Liver (tissue), 3 donors: Measurements from ENCODE around the gene SREBF2.

ENCODE experiments used
- ATF3 ChIP-seq: IDR thresholded peaks from 2 replicates; pipeline ENCODE4 v1.6.1; 2016; ENCODE audit warnings: antibody characterized with exemption
- CTCF ChIP-seq: fragments of 150-350 bp; IDR thresholded peaks from 2 replicates; pipeline ENCODE4 v1.5.1; 2017; ENCODE audit warnings: improper control_type of control experiment, low read depth, low read length; ENCODE audit not compliant: missing input control
- RAD21 ChIP-seq, 2 donors: IDR thresholded peaks; 2 replicates each; pipeline ENCODE4 v1.6.1; 2016; ENCODE audit warnings: antibody characterized with exemption in 2 of 2, mild to moderate bottlenecking in 2 of 2
- REST ChIP-seq: IDR thresholded peaks from 2 replicates; pipeline ENCODE4 v1.6.1; 2016; ENCODE audit warnings: antibody characterized with exemption, mild to moderate bottlenecking
- TAF1 ChIP-seq: conservative IDR thresholded peaks from 2 replicates; pipeline ENCODE4 v1.6.1; 2016; ENCODE audit warnings: antibody characterized with exemption, mild to moderate bottlenecking
- YY1 ChIP-seq: IDR thresholded peaks from 2 replicates; pipeline ENCODE4 v1.6.1; 2016; ENCODE audit warnings: antibody characterized with exemption, mild to moderate bottlenecking
- ZBTB33 ChIP-seq: IDR thresholded peaks from 2 replicates; pipeline ENCODE4 v1.6.1; 2016; ENCODE audit warnings: antibody characterized with exemption
- donor health status: healthy.
- donor health status: healthy.

- TF ChIP-seq REST (no peak), TAF1 (no peak), ATF3 (no peak), RAD21 (IDR thresholded peaks at IDR 0.05) (no peak), CTCF (no peak), ZBTB33 (no peak), YY1 (no peak)
Observed at GRCh38 chr22:41840216-41840615, 7.3 kb downstream of the SREBF2 start.
